HG03280 (cell line): Measurements from ENCODE around the gene MEGF11.
"Not testable (repeated sequence)": the region's sequence is repeated elsewhere in the genome, so short reads cannot be mapped to it uniquely, and the experiment has no call there.

Experiments used
- ATAC-seq: cut with Tn5 transposase; IDR thresholded peaks from one replicate; pipeline ENCODE4 v1.9.1; 2021; ENCODE audit warnings: mild to moderate bottlenecking, moderate library complexity; ENCODE audit not compliant: unreplicated experiment

Gene MEGF11

DNA sequence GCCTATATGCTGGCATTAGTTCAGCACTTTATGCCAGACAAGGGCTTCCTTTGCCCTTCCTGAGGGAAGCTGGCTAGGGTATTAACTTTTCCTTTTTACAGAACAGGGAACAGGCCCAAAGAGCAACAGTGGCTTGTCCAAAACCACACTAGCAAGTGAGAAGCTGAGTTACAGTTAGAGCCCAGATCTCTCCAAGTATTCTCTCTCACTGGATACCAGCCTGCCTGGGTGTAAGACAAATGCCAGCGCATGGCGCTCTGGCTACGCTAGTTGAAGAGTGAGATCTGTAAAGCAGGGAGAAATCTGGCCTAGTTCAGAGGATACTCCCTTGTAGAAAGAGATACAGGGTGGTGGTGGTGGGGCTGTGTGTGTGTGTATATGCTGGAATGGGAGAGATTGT lies 345.9 kb downstream of the MEGF11 start:
- no peak for ATAC-seq

DNA sequence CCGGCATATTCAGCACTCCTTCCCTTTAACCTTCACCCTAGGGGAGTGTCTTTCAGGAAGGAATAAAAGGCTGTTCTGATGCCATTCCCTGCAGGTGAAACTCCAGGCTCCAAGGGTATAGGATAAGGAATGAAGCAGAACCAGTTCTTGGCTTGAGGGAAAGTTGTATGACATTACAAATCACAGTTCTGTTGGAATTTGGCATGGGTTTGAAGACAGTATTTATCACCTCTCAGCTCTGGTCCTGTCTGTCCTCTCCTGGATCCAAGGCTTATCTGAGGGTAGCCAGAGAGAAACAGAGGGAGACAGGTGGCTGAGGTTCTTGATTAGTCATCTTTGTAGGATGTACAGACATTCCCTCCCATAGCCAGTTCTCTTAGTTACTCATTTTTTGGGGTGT lies 347.2 kb downstream of the MEGF11 start:
- ATAC-seq: no peak

DNA sequence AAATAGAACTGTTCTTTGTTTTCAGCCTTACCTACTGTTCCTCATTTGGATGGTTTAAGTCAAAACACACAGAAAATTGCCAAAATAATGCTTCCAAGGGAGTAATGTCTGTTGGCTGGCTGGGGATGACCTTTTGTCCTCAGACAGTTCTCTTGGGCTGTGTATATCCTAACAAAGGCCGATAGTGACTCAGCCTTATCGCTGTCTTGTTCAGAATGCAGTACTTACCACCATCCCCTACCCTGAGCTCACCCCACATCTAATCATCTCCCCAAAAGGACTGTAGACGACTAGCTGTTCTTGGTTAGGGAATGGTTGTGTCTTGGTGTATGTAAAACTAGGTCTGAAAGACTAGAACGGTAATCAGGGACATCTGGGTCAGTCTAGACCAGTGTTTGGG lies 349.2 kb downstream of the MEGF11 start:
- ATAC-seq: no peak

GRCh38 chr15:65903296-65904073 lies 350.1 kb downstream of the MEGF11 start:
- ATAC-seq: no peak

GRCh38 chr15:65902373-65902772 lies 351.2 kb downstream of the MEGF11 start:
- ATAC-seq: no peak

- ATAC-seq: no peak
Measured at GRCh38 chr15:65901836-65902235, 351.7 kb downstream of the MEGF11 start.

- ATAC-seq: no peak
Measured at GRCh38 chr15:65901336-65901735, 352.2 kb downstream of the MEGF11 start.

DNA sequence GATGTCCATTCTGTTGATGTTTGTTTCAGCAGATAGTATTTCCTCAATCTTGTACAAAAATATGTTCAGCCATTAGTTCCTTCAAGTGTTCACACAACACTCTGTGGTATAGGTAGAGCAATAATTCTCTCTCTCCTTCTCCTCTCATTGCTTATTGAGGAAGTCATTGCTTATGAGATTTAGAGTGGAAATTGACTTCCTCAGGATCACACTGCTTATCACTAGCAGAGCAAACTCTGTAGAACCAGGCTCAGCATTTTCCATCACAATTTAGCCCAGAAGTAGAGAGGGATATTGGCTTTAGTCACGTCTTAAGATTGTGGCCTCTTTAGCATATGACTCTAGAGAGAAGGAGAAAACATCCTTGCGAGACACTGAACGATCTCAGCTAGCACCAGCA lies 353.1 kb downstream of the MEGF11 start:
- ATAC-seq: no peak

DNA sequence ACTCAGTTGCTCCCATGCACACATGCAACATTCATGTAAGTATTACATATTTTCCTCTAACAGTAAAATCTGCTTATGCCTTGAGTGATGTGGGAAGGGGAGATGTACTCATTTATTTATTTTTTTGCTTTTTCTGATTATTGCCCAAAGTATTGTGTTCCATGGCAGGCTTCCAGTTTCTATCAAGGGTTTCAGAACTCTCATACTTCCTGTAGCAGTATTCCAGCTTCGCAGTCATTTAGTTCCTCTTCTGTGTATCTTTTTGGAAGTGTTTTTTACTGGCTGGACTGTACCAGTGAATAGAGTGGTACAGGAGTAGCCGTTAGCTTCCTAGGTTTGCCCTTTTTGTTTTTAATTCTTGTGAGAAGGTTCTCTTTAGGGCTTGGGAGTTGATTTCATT lies 357.3 kb downstream of the MEGF11 start:
- no peak for ATAC-seq

DNA sequence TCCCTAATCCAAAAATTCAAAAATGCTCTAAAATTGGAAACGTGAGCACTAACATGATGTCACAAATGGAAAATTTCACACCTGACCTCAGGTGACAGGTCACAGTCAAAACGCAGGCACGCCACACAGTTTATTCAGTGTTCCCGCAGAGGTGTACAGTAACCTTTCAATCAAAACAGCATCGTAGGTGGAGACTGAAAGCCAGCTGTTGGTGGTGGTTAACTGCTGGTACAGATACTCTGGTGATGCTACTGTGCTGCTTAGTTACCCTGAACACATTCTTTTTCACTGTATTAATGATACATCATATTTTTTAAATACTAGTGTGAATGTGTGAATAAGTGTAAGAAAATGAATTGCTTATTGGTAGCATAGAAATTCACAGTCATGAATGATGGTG lies 360.5 kb downstream of the MEGF11 start:
- ATAC-seq: no peak

DNA sequence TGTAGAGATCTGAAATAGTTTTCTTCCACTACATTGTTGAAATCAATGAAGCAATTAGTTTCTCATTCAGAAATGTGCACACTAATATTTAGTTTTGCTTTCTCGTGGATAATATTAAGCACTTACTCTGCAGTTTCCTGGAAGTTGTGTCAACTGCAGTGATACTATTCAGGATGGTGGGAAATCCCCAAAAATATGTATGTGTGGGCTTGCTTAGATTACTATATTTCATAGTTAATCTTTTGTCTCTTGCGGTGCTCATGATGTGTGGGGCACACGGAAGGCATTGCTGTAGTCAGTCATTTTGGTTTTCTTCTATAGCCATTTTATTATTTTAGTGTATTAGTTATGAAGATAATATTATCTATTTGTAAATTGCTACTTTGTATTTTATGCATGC lies 364.6 kb downstream of the MEGF11 start:
- ATAC-seq: no peak

DNA sequence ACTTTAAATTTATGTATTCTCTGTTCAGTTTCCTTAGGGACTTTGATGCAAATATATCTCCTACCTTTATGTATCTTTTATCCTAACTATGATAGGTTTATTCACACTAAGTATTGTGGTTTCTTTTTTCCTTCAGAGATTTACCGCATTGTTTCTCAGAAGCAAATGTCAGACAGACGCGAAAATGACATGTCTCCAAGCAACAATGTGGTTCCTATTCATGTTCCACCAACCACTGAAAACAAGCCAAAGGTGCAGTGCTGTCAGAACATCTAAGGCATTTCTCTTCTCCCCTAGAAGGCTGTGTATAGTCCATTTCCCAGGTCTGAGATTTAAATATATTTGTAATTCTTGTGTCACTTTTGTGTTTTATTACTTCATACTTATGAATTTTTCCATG lies 366.0 kb downstream of the MEGF11 start:
- ATAC-seq: no peak

- no peak for ATAC-seq
Measured at GRCh38 chr15:65885668-65886218, 367.8 kb downstream of the MEGF11 start.

GRCh38 chr15:65884511-65884910 lies 369.0 kb downstream of the MEGF11 start:
- no peak for ATAC-seq

GRCh38 chr15:65883571-65883970 lies 370.0 kb downstream of the MEGF11 start:
- no peak for ATAC-seq

- no peak for ATAC-seq
Measured at GRCh38 chr15:65881766-65882434, 371.6 kb downstream of the MEGF11 start.

- no peak for ATAC-seq
Measured at GRCh38 chr15:65877749-65878148, 375.8 kb downstream of the MEGF11 start.

DNA sequence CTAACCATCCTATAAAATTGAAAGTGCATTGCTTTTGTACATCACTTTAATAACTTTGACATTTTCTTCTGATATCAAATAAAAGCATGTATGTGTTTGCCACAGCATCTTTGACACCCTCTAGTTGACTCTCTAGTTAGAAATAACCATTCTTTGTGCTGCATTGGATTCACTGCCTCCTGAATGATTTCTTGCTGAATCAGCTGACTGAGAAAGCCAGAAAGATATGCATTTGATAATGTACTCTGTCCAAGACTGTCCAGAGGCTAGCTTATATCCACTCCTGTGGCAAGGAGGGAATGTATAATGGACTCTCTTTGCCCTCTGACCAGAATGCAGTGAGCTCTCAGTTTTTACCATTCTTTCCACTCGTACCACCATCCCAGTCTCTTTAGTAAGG lies 378.1 kb downstream of the MEGF11 start:
- ATAC-seq: no peak

- no peak for ATAC-seq
Measured at GRCh38 chr15:65873256-65873655, 380.3 kb downstream of the MEGF11 start.

DNA sequence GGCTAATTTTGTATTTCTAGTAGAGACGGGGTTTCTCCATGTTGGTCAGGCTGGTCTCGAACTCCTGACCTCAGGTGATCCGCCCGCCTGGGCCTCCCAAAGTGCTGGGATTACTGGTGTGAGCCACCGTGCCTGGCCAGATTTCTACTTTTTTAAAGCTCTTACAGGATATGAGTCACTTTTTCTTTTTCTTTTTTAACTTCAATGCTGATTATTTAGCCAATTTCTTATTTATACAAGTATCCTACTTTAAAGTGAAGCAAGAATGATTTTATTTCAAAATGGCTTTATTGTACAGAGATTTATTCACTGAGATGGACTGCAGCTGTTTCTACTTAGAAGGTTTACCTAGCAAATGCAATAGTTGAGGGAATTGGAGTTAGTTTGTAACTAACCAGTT lies 381.0 kb downstream of the MEGF11 start:
- not testable (repeated sequence) for ATAC-seq

DNA sequence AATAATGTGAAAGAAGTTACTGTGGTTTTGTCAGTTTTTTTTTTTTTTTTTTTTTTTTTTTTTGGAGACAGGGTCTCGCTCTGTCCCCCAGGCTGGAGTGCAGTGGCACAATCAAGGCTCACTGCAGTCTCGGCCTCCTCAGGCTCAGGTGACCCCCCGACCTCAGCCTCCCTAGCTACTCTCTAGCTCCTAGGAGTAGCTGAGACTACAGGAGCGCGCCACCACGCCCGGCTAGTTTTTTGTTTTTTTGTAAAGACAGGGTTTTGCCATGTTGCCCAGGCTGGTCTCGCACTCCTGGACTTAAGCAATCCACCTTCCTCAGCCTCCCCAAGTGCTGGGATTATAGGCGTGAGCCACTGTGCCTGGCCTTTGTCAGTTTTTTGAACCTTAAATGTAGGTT lies 381.7 kb downstream of the MEGF11 start:
- not testable (repeated sequence) for ATAC-seq

DNA sequence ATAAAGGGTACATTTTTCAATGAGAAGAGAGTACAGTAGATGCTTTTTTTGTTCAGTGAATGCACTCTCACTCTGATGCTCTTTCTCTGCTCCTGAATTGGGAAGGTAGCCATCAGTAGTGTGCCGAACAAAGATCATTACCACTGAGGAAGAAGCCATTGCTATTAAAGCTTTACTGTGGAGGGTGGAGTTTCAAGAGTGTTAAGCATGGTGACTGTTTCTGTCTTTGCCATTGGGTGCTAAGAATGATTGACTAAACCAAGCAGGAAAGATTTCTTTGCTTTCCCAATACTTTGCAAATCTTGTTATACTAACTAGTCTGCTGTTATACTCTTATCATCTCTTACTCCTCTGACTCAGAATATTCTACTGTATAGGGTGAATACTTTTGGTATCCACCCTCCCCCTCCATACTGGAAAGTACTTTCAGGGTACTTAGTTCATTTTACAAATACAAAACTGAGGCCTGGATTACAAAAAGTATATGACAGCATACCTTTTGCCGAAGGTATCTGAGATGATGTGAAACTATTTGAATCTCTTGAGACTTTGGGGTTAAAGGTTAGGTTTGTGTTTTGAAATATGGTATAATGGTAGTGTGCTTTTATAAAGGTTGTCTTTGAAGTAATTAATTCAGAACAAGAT lies 382.5 kb downstream of the MEGF11 start:
- ATAC-seq: no peak
